HepG2 (cell line): ENCODE measurements around the gene BTD. TPM values are rescaled to one million over a fixed set of nuclear protein-coding genes. Genes with fewer than 3 reads are reported as not detected.

ENCODE experiments used
- ATAC-seq: fragments of 200-7000 bp; cut with Tn5 transposase; 3 replicates; pipeline ENCODE4 v1.9.1; 2020; ENCODE audit warnings: mild to moderate bottlenecking, moderate library complexity
- BruUV-seq: library from RNA; stranded (reverse); fragments of 400-500 nt; replicated peaks from 2 replicates; lab custom pipeline; 2021; lab: Mats Ljungman, UMichigan
- CTCF ChIA-PET: fragments of 300-600 bp; formaldehyde crosslinking; extraction: SDS; loops from one replicate; lab custom pipeline; 2021; ENCODE audit warnings: low total read pairs, inconsistent platforms, low intra/inter-chr PET ratio; lab: Yijun Ruan, JAX
- POLR2A ChIA-PET: fragments of 350-600 bp; sonication (Branson Sonifier 250); formaldehyde crosslinking; loops from one replicate; lab custom pipeline; 2020; ENCODE audit warnings: antibody characterized with exemption, inconsistent platforms; lab: Yijun Ruan, JAX
- DNase-seq: peaks from one replicate; pipeline ENCODE4 v3.0.0-alpha.2; 2015; ENCODE audit warnings: low spot score
- FAIRE-seq: peaks from 3 replicates; lab custom pipeline; 2011; peaks lifted over from hg19 to GRCh38; lab: Jason Lieb, UNC
- H2AFZ ChIP-seq: one replicate; pipeline ENCODE4 v1.6.1; 2011; ENCODE audit warnings: low read length, inconsistent platforms
- H3K27ac ChIP-seq: fragments of 300-600 bp; 3 replicates; pipeline ENCODE4 v1.8.0; 2011; ENCODE audit warnings: mixed run types, mild to moderate bottlenecking, mixed read lengths, low read length, inconsistent platforms; ENCODE audit not compliant: insufficient read depth; ENCODE audit errors: extremely low read length
- H3K27me3 ChIP-seq, 2 experiments: fragments of 200-600 bp in 1 of 2; 2 replicates in 1 of 2; 3 replicates in 1 of 2; pipeline versions ENCODE4 v1.6.0 to v1.8.0; 2011; ENCODE audit warnings: low read length in 2 of 2, mild to moderate bottlenecking in 2 of 2, moderate library complexity in 2 of 2, inconsistent platforms in 1 of 2; ENCODE audit not compliant: insufficient read depth in 2 of 2, control insufficient read depth in 1 of 2
- H3K36me3 ChIP-seq, 2 experiments: fragments of 200-600 bp in 1 of 2; replicated peaks in 1 of 2; 2 replicates in 1 of 2; 3 replicates in 1 of 2; pipeline versions ENCODE4 v1.5.1 to v1.8.0; 2011; ENCODE audit warnings: low read length in 2 of 2, inconsistent platforms in 1 of 2; ENCODE audit not compliant: insufficient read depth in 2 of 2, control insufficient read depth in 1 of 2
- H3K4me1 ChIP-seq: 2 replicates; pipeline ENCODE4 v1.5.1; 2012; ENCODE audit warnings: low read length, inconsistent platforms; ENCODE audit not compliant: insufficient read depth
- H3K4me2 ChIP-seq: 2 replicates; pipeline ENCODE4 v1.6.0; 2011; ENCODE audit warnings: low read depth, low read length, inconsistent platforms
- H3K4me3 ChIP-seq, 3 experiments: fragments of 200-600 bp in 1 of 3; sonication (generic), shearing (Covaris generic) in 1 of 3; replicated peaks in 1 of 3; 2 replicates each; pipeline ENCODE4 v1.5.1; 2011 to 2016; ENCODE audit warnings: low read length in 3 of 3, inconsistent platforms in 2 of 3, low read depth in 2 of 3, mild to moderate bottlenecking in 2 of 3, control low read depth in 1 of 3, mixed read lengths in 1 of 3; ENCODE audit not compliant: insufficient read depth in 1 of 3
- H3K79me2 ChIP-seq: one replicate; pipeline ENCODE4 v1.6.1; 2011; ENCODE audit warnings: low read length, inconsistent platforms; ENCODE audit not compliant: insufficient read depth
- H3K9ac ChIP-seq: 2 replicates; pipeline ENCODE4 v1.6.0; 2011; ENCODE audit warnings: mild to moderate bottlenecking, low read depth, low read length, inconsistent platforms; ENCODE audit not compliant: insufficient read depth
- H3K9me3 ChIP-seq: 2 replicates; pipeline ENCODE4 v1.5.1; 2012; ENCODE audit warnings: mild to moderate bottlenecking, low read length
- H4K20me1 ChIP-seq: 2 replicates; pipeline ENCODE4 v1.6.0; 2011; ENCODE audit warnings: inconsistent platforms, mild to moderate bottlenecking, low read length, moderate library complexity; ENCODE audit not compliant: insufficient read depth
- ATF3 ChIP-seq: sonication (generic); formaldehyde crosslinking; IDR thresholded peaks from 2 replicates; pipeline ENCODE4 v1.4.0; 2020; ENCODE audit warnings: missing genetic modification reagents
- BRD4 ChIP-seq: sonication (generic); formaldehyde crosslinking; IDR thresholded peaks from 2 replicates; pipeline ENCODE4 v1.4.0; 2020; ENCODE audit warnings: missing genetic modification reagents
- CCAR2 ChIP-seq: fragments of 200-400 bp; formaldehyde crosslinking; optimal IDR thresholded peaks from 2 replicates; pipeline ENCODE3; 2018; ENCODE audit warnings: low read depth, mild to moderate bottlenecking, low read length, moderate library complexity
- GZF1 ChIP-seq: sonication (generic); formaldehyde crosslinking; IDR thresholded peaks from 2 replicates; pipeline ENCODE4 v1.5.1; 2020; ENCODE audit warnings: mild to moderate bottlenecking, missing genetic modification reagents
- NFKB2 ChIP-seq: sonication (generic); formaldehyde crosslinking; IDR thresholded peaks from 2 replicates; pipeline ENCODE4 v1.4.0; 2020; ENCODE audit warnings: missing genetic modification reagents, borderline replicate concordance
- POLR2AphosphoS2 ChIP-seq: IDR thresholded peaks from 2 replicates; pipeline ENCODE4 v1.6.1; 2011; ENCODE audit warnings: low read depth, low read length, improper control_type of control experiment
- ZNF121 ChIP-seq: sonication (generic); formaldehyde crosslinking; IDR thresholded peaks from 2 replicates; pipeline ENCODE4 v1.5.0; 2020; ENCODE audit warnings: mild to moderate bottlenecking, missing genetic modification reagents
- WGBS: methylation state at CpG from one replicate; pipeline ENCODE4 v1.1.6; 2017; ENCODE audit warnings: low lambda C conversion rate; 5-methylcytosine and 5-hydroxymethylcytosine counted together
- in situ Hi-C: cut with HindIII; loops from 2 replicates; pipeline ENCODE4 v1.10.0; 2017; ENCODE audit warnings: low pct_unique_long_range_greater_than_20kb; ENCODE audit not compliant: extremely low pct_ligation_motif_present
- intact Hi-C: fragments of 100-400 bp; cut with micrococcal nuclease; formaldehyde crosslinking; loops from one replicate; pipeline ENCODE4 v1.10.0; 2022; ENCODE audit not compliant: unreplicated experiment
- polyA plus RNA-seq, 8 experiments: library from polyadenylated mRNA; depleted of rRNA in 3 of 8; stranded (reverse) in 7 of 8; unstranded in 1 of 8; fragments of >200 nt; fragmentation: Illumina TruSeq in 4 of 8; extraction: Trizol in 4 of 8; gene quantifications; 2 replicates each; pipeline versions ENCODE4 v1.2.1 to v1.2.3, GENCODE V29; 2011 to 2016; ENCODE audit warnings: low read depth in 4 of 8, missing spikeins in 1 of 8, mixed read lengths in 1 of 8; ENCODE audit not compliant: insufficient read depth in 1 of 8
- total RNA-seq, 5 experiments: library from RNA; depleted of rRNA; stranded (reverse); fragments of >200 nt; fragmentation: Illumina TruSeq; extraction: Trizol; gene quantifications; 2 replicates each; pipeline ENCODE4 v1.2.3, GENCODE V29; 2016; ENCODE audit warnings: low read depth in 1 of 5
- TF ChIP-seq, protein P1 (sequence below): sonication (generic); formaldehyde crosslinking; IDR thresholded peaks from 2 replicates; pipeline ENCODE4 v1.8.0; 2022; ENCODE audit warnings: mild to moderate bottlenecking, missing genetic modification reagents

The BTD gene
- total and polyA plus RNA-seq, 2 of the 13 experiments (the other 11 are each of a cell fraction or from before 2014, with no cell fraction given): 15.7 to 35.5 TPM

GRCh38 chr3:15611018-15611417 lies 9.5 kb downstream of the BTD start:
- 97% methylated on average over 3 of the region's 3 CpGs for WGBS
- no peak overlapping the region for H3K9ac ChIP-seq
- DNase-seq: no peak
- TF ChIP-seq ZNF121 (CRISPR knock-in tag): no peak
- TF ChIP-seq ATF3 (CRISPR knock-in tag): no peak
- TF ChIP-seq, protein P1, sequence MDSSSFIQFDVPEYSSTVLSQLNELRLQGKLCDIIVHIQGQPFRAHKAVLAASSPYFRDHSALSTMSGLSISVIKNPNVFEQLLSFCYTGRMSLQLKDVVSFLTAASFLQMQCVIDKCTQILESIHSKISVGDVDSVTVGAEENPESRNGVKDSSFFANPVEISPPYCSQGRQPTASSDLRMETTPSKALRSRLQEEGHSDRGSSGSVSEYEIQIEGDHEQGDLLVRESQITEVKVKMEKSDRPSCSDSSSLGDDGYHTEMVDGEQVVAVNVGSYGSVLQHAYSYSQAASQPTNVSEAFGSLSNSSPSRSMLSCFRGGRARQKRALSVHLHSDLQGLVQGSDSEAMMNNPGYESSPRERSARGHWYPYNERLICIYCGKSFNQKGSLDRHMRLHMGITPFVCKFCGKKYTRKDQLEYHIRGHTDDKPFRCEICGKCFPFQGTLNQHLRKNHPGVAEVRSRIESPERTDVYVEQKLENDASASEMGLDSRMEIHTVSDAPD (CRISPR knock-in tag): no peak
- no peak for TF ChIP-seq GZF1
- TF ChIP-seq BRD4 (CRISPR knock-in tag): no peak
- TF ChIP-seq NFKB2 (CRISPR knock-in tag): no peak
- no peak for TF ChIP-seq POLR2AphosphoS2
- TF ChIP-seq CCAR2: no peak
- TF ChIP-seq, all 625 proteins: peak for 0
- FAIRE-seq: no peak
- no peak overlapping the region for H2AFZ ChIP-seq
- no peaks in the 10 kb centered on the region for H4K20me1 ChIP-seq
- no peaks in the 10 kb centered on the region for H3K9me3 ChIP-seq
- no peak overlapping the region for H3K27ac ChIP-seq
- POLR2A ChIA-PET: interaction anchor here (2.2 kb wide), 1 partner anchor 10 kb away, joined by 8 read pairs; the partner anchor contains the start of genes BTD and HACL1
- BruUV-seq: no TSS peak
- H3K4me2 ChIP-seq: no peak overlapping the region
- H3K36me3 ChIP-seq: no peaks in the 10 kb centered on the region
- ATAC-seq: no peak
- no peaks in the 10 kb centered on the region for H3K79me2 ChIP-seq
- intact Hi-C loops (no loop called here), in situ Hi-C loops (no loop called here)
- H3K27me3 ChIP-seq: no peaks in the 10 kb centered on the region; a peak in 1 of 5 replicates
- peaks cover 50% of the 10 kb centered on the region for H3K4me1 ChIP-seq
- CTCF ChIA-PET: no interaction called here
- no peak overlapping the region for H3K4me3 ChIP-seq
